ENCODE results near the gene CXCL5. TPM values are rescaled to one million over a fixed set of nuclear protein-coding genes. Genes with fewer than 3 reads are reported as not detected.

CXCL5 gene
- total and polyA plus RNA-seq, 2 of the 4 experiments (the other 2 are of a cell fraction): 0.14 TPM; not detected in 1

DNA sequence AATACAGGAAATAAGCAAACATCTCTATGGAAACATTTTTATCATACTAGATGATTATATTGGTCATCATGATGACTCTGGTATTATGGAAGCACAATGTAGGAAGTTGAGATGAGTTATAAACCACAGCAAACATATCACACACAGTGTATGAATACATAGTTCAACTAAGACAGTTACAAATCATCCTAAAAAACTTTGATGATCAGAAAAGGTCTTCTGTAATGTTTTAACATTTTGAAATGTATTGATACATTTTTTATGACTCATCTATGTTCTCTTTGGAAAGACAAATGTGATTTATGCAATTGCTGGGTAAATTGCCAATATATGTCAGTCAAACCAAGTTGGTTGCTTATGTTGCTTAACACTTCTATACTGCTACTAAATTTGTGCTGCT is 35.3 kb upstream of the CXCL5 start (continued):
- TF ChIP-seq, protein P1, sequence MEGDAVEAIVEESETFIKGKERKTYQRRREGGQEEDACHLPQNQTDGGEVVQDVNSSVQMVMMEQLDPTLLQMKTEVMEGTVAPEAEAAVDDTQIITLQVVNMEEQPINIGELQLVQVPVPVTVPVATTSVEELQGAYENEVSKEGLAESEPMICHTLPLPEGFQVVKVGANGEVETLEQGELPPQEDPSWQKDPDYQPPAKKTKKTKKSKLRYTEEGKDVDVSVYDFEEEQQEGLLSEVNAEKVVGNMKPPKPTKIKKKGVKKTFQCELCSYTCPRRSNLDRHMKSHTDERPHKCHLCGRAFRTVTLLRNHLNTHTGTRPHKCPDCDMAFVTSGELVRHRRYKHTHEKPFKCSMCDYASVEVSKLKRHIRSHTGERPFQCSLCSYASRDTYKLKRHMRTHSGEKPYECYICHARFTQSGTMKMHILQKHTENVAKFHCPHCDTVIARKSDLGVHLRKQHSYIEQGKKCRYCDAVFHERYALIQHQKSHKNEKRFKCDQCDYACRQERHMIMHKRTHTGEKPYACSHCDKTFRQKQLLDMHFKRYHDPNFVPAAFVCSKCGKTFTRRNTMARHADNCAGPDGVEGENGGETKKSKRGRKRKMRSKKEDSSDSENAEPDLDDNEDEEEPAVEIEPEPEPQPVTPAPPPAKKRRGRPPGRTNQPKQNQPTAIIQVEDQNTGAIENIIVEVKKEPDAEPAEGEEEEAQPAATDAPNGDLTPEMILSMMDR (conservative IDR thresholded peaks at IDR 0.05; ENCODE audit: low read depth, low read length): no peak
- no peak for TF ChIP-seq MAFK (IDR thresholded peaks at IDR 0.05; ENCODE audit: low read depth, low read length)

DNA sequence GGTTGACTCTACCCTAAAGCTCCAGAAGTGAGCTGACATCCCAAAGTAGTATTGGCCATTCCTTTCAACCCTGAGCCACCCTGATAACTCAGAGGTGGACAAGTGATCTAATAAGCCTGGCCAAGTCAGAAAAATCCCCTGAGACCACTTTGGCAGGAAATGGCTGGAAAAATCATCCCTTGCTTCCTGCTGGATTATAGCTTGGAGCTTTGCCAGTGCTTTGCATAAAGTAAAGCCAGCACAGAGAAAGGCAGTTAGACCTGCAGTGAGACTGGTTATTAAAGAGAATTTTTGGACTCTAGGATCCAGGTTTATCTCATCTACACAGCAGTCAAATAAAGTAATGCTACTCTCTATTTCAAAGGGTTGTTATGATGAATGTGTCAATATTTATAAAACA is 33.6 kb upstream of the CXCL5 start:
- Histone ChIP-seq H2AFZ (replicated peaks; ENCODE audit: low read length, poor library complexity) (no peak overlapping the region), H2BK15ac (ENCODE audit: low read depth, low read length) (no peak overlapping the region; the same call in 2 of the 3 replicates), H3K4me1 (ENCODE audit: control insufficient read depth, insufficient read depth, low read length) (no peaks in the 10 kb centered on the region), H4K8ac (ENCODE audit: low read depth in 2 of 2, low read length in 2 of 2) (no peak overlapping the region), H2BK120ac (ENCODE audit: low read depth, low read length) (no peak overlapping the region), H3K9me3 (ENCODE audit: control insufficient read depth, insufficient read depth, low read length) (no peaks in the 10 kb centered on the region), H3K79me1 (ENCODE audit: low read depth in 1 of 2, low read length in 2 of 2) (no peaks in the 10 kb centered on the region; a peak in 1 of 4 replicates), H2BK5ac (ENCODE audit: low read depth, low read length, poor library complexity, severe bottlenecking) (no peak overlapping the region), H2AK9ac (replicated peaks; ENCODE audit: low read depth, low read length, poor library complexity) (no peak overlapping the region), H3K27ac (ENCODE audit: insufficient read depth, low read length) (no peak overlapping the region), H2AK5ac (ENCODE audit: low read depth, low read length) (no peak overlapping the region), H3K9me1 (ENCODE audit: insufficient read depth, low read length) (0 out of 2 replicates have a peak, but pooled peaks cover 2% of the 10 kb centered on the region), H3K56ac (ENCODE audit: extremely low read depth, insufficient read depth, low read length) (no peak overlapping the region), H3K4ac (ENCODE audit: low read depth, low read length) (no peak overlapping the region), H3K9ac (ENCODE audit: low read depth, low read length) (no peak overlapping the region), H3K27me3 (ENCODE audit: control insufficient read depth, insufficient read depth, low read length) (no peaks in the 10 kb centered on the region), H4K5ac (ENCODE audit: low read depth, low read length) (no peak overlapping the region), H3K4me2 (ENCODE audit: low read depth, low read length) (no peak overlapping the region), H4K91ac (ENCODE audit: insufficient read depth, low read depth, low read length) (no peak overlapping the region), H3K36me3 (ENCODE audit: control insufficient read depth, insufficient read depth, low read length) (no peaks in the 10 kb centered on the region), H3K14ac (replicated peaks; ENCODE audit: low read depth, low read length) (no peak overlapping the region; the same call in 1 of the 2 replicates), H3K4me3 (ENCODE audit: insufficient read depth, low read depth, low read length) (no peak overlapping the region), H3K23ac (ENCODE audit: low read depth, low read length) (no peak overlapping the region), H3K18ac (ENCODE audit: low read depth, low read length) (no peak overlapping the region), H4K20me1 (ENCODE audit: insufficient read depth, low read length) (no peaks in the 10 kb centered on the region), H2BK20ac (ENCODE audit: low read depth, low read length) (no peak overlapping the region)
- no TSS peak for BruUV-seq (replicated peaks)
- ATAC-seq (ENCODE audit: low read depth): no peak
- in situ Hi-C loops (cut with MboI; ENCODE audit: low sequenced_read_pairs): loop anchor here (10.0 kb wide), 1 partner anchor 367 kb away; no protein-coding TSS in a partner anchor
- CTCF ChIA-PET: no interaction called here
- dilution Hi-C loops (cut with HindIII; ENCODE audit: low sequenced_read_pairs, unreplicated experiment): no loop called here
- DNase-seq: peak; percentile 35
- intact Hi-C loops (cut with micrococcal nuclease): loop anchor here (10.0 kb wide), 3 partner anchors 107 to 457 kb away; partner anchors contain the start of gene CXCL1
- POLR2A ChIA-PET (ENCODE audit: unreplicated experiment): no interaction called here
- no peak for TF ChIP-seq SMC3 (IDR thresholded peaks at IDR 0.05; ENCODE audit: low read depth, low read length)
- no peak for TF ChIP-seq MAZ (IDR thresholded peaks at IDR 0.05; ENCODE audit: borderline replicate concordance, low read depth, low read length)
- TF ChIP-seq CHD1 (IDR thresholded peaks at IDR 0.05; ENCODE audit: low read depth, low read length): no peak
- no peak for TF ChIP-seq RFX5 (IDR thresholded peaks at IDR 0.05; ENCODE audit: low read depth, low read length)
- TF ChIP-seq, protein P2, sequence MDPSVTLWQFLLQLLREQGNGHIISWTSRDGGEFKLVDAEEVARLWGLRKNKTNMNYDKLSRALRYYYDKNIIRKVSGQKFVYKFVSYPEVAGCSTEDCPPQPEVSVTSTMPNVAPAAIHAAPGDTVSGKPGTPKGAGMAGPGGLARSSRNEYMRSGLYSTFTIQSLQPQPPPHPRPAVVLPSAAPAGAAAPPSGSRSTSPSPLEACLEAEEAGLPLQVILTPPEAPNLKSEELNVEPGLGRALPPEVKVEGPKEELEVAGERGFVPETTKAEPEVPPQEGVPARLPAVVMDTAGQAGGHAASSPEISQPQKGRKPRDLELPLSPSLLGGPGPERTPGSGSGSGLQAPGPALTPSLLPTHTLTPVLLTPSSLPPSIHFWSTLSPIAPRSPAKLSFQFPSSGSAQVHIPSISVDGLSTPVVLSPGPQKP (IDR thresholded peaks at IDR 0.05; ENCODE audit: borderline replicate concordance, low read depth, low read length): no peak
- TF ChIP-seq, protein P1 (conservative IDR thresholded peaks at IDR 0.05; ENCODE audit: low read depth, low read length): no peak
- TF ChIP-seq, protein P3, sequence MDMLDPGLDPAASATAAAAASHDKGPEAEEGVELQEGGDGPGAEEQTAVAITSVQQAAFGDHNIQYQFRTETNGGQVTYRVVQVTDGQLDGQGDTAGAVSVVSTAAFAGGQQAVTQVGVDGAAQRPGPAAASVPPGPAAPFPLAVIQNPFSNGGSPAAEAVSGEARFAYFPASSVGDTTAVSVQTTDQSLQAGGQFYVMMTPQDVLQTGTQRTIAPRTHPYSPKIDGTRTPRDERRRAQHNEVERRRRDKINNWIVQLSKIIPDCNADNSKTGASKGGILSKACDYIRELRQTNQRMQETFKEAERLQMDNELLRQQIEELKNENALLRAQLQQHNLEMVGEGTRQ (IDR thresholded peaks at IDR 0.05; ENCODE audit: low read depth, low read length): no peak
- TF ChIP-seq BHLHE40 (IDR thresholded peaks at IDR 0.05; ENCODE audit: low read depth, low read length): no peak
- TF ChIP-seq MAFK (IDR thresholded peaks at IDR 0.05; ENCODE audit: low read depth, low read length): no peak
- no peak for TF ChIP-seq POLR2A (IDR thresholded peaks at IDR 0.05; ENCODE audit: low read depth, low read length)
- no peak for TF ChIP-seq CEBPB (IDR thresholded peaks at IDR 0.05; ENCODE audit: low read depth, low read length)
